OCI-LY3 (cell line): ENCODE results near the gene KIF25.

Experiments used
- CTCF ChIP-seq: fragments of 200-600, 300-600 bp; sonication (generic); IDR thresholded peaks from 2 replicates; pipeline ENCODE4 v1.5.1; 2014; ENCODE audit warnings: antibody characterized with exemption, low read length, low read depth
- EZH2phosphoT487 ChIP-seq: fragments of 200-600 bp; shearing (Covaris generic); IDR thresholded peaks from 2 replicates; pipeline ENCODE4 v1.6.1; 2018; ENCODE audit warnings: antibody characterized with exemption, mixed run types, low read depth

GRCh38 chr6:168081858-168082546 is 84.5 kb downstream of the KIF25 start:
- TF ChIP-seq CTCF (no peak), EZH2phosphoT487 (no peak)
